ENCODE results near the gene TSTD2.

Gene TSTD2

GRCh38 chr9:97632985-97633858, at the start of gene TSTD2, which contains the start of gene NCBP1:
Gene TSTD2 (minus strand): TSS chr9:97633368. CDS start chr9:97627562, 5,806 bp downstream.
Gene NCBP1 (plus strand): TSS chr9:97633821. CDS start chr9:97633882, 61 bp downstream.
- DNase-seq = peak; percentile 94

GRCh38 chr9:97682242-97682641, 49.1 kb upstream of the TSTD2 start:
- DNase-seq = no peak

GRCh38 chr9:97675655-97676054, 42.5 kb upstream of the TSTD2 start:
- DNase-seq = no peak

GRCh38 chr9:97673922-97674321, 40.8 kb upstream of the TSTD2 start:
- DNase-seq = no peak

GRCh38 chr9:97672403-97672802, 39.2 kb upstream of the TSTD2 start:
- DNase-seq = no peak

- DNase-seq = no peak
These were observed 37.4 kb upstream of the TSTD2 start for GRCh38 chr9:97670586-97670985.

- DNase-seq = peak; percentile 13 to 15
These were observed 35.3 kb upstream of the TSTD2 start for GRCh38 chr9:97668485-97668884.

GRCh38 chr9:97666907-97667686, 33.9 kb upstream of the TSTD2 start:
- DNase-seq = no peak

GRCh38 chr9:97665742-97666141, 32.6 kb upstream of the TSTD2 start:
- no peak for DNase-seq

- no peak for DNase-seq
These were observed 27.7 kb upstream of the TSTD2 start for GRCh38 chr9:97660847-97661246.

GRCh38 chr9:97660340-97660739, 27.2 kb upstream of the TSTD2 start:
- DNase-seq = no peak

- no peak for DNase-seq
These were observed 26.6 kb upstream of the TSTD2 start for GRCh38 chr9:97659771-97660170.

GRCh38 chr9:97658707-97659106, 25.5 kb upstream of the TSTD2 start:
- DNase-seq = no peak

- DNase-seq = no peak
These were observed 18.5 kb upstream of the TSTD2 start for GRCh38 chr9:97651646-97652045.

GRCh38 chr9:97647996-97648395, 14.8 kb upstream of the TSTD2 start:
- DNase-seq = no peak

- no peak for DNase-seq
These were observed 12.6 kb upstream of the TSTD2 start for GRCh38 chr9:97645720-97646119.

- DNase-seq = no peak
These were observed 7.2 kb upstream of the TSTD2 start for GRCh38 chr9:97640325-97640724.

GRCh38 chr9:97638666-97639065, 5.5 kb upstream of the TSTD2 start:
- no peak for DNase-seq

- DNase-seq = no peak
These were observed 3.7 kb upstream of the TSTD2 start for GRCh38 chr9:97636903-97637302.

GRCh38 chr9:97635026-97635425, 1.9 kb upstream of the TSTD2 start:
- no peak for DNase-seq

GRCh38 chr9:97633859-97634490, 807 bp upstream of the TSTD2 start:
- DNase-seq = no peak

GRCh38 chr9:97632248-97632984, 752 bp downstream of the TSTD2 start:
- DNase-seq = peak; percentile 5 to 6

- no peak for DNase-seq
These were observed 2.6 kb downstream of the TSTD2 start for GRCh38 chr9:97630591-97630990.

Data from activated CD4-positive, alpha-beta T cell treated with anti-CD3 and anti-CD28 coated beads, Interleukin-2, amount 50 U/mL, for 4 hours (primary cell).